GM21737 (cell line): ENCODE results near the gene CCNL1.
"Not testable (repeated sequence)": the region's sequence is repeated elsewhere in the genome, so short reads cannot be mapped to it uniquely, and the experiment has no call there.

Experiments used
- ATAC-seq: cut with Tn5 transposase; IDR thresholded peaks from one replicate; pipeline ENCODE4 v1.9.1; 2021; ENCODE audit warnings: mild to moderate bottlenecking, moderate library complexity; ENCODE audit not compliant: unreplicated experiment

Gene CCNL1

DNA sequence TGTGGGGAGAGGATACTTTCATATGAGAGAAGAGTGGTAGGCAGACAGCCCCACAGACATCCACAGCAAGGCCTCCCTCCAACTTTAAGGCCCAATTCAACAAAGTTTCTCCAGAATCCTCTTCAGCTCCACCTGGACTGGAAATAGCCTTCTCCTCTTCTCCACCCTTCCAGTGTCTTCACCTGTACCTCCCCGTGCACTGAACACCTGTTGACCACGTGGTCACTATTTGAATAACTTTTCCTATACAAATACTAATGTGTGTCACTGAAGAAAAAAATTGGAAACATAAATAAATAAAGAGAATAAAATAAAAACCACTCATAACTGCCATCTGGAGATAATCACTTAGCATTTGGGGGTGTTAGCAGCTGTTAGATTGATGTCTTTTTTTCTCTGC lies 52.9 kb downstream of the CCNL1 start:
- ATAC-seq, result no peak

DNA sequence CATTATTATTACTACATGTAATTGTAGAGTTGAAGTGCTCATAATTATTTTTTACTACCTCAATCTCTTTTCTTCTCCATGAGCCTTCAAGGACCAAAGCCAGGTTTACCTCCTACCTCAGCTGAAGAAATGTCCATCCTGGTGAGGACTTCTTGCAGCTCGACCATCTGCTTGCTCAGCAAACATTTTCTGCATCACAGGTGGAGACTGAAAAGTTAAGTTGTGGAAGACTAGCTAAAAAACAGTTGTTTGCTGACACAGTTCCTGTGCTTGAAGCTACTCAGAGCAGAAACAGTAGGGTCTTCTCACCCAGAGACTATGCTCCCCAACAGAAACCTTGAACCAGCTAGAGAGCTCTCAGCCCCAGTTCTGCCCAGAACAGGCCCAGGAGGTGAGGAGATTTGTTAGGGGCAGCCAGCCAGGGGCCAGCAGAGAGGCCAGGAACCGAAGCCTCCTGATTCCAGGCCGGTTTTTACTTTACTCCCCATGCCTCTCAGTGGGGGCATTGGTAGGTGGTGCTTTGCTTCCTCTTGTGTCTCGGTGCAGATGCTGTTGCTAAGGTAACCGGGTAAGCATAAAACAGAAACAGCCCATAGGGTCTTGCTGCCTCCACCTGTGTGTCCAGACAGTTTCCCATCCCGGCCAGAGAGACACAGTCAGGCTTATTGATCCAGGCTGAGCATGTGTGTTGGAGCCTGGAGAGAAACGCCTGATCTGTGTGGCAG lies 54.9 kb downstream of the CCNL1 start:
- peak; percentile 53 for ATAC-seq

DNA sequence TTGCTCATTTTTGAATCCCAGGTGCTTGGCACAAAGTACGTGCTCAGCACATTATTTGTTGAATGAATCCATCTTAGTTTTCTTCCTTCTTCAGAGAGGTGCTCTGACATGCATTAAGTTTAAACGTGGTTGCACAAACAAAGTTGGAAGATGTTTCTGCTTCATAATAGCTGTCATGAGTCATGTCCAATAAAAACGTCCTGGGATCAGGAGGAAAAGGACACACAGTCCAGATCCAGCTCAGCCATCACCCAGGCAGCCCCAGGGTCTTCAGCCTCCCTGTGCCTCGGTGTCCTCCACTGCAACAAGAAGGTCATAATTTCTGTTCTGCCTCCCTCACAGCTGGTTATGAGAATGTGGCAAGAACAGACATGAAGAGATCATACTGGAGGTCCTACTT lies 55.4 kb downstream of the CCNL1 start:
- ATAC-seq, result no peak

DNA sequence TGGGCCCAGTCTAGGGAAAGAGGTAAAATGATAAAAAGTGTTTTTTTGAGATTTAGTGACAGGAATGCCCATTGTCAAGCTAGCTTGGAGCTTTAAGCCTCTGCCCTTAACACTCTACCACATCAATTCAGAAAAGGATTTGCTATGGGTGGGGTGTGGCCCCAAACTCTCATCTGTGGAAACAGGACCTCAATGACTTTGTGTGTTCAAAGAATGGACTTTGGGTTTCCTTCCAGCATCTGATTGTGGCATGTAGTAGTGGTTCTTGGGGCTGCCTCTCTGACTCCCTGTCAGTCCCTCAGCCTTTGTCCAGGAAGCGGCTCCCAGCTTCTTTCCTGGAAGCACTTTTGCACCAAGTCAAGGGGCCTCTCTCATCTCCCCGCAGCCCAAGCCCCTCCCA lies 56.1 kb downstream of the CCNL1 start:
- peak; percentile 3 for ATAC-seq

- peak; percentile 91 for ATAC-seq
These were observed 56.7 kb downstream of the CCNL1 start for GRCh38 chr3:157103280-157103679.

DNA sequence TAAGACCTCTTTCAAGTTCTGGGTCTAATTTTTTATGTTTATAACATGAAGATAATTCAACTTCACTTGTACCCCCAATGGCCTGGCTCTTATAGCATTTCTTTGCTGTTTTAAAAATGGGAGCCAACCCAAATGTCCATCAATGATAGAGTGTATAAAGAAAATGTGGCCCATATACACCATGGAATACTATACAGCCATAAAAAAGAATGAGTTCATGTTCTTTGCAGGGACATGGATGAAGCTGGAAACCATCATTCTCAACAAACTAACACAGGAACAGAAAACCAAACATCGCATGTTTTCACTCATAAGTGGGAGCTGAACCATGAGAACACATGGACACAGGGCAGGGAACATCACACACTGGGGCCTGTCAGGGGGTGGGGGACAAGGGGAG lies 57.4 kb downstream of the CCNL1 start:
- not testable (repeated sequence) for ATAC-seq

DNA sequence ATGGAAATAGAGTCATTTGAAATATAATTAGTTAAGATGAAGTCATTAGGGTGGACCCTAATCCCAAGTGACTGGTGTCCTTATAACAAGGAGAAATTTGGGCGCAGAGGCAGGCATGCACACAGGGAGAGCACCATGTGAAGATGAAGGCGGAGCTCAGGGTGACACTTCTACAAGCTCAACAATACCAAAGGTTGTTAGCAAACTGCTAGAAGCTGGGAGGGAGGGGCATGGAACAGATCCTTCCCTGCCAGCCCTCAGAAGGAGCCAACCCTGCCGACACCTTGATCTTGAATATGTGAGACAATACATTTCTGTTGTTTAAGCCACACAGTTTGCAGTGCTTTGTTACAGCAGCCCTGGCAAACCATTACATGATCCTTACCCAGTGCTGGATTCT lies 57.8 kb downstream of the CCNL1 start:
- no peak for ATAC-seq

GRCh38 chr3:157101486-157101885 lies 58.5 kb downstream of the CCNL1 start:
- ATAC-seq, result no peak

- no peak for ATAC-seq
These were observed 59.1 kb downstream of the CCNL1 start for GRCh38 chr3:157100608-157101396.

GRCh38 chr3:157100096-157100477 lies 59.9 kb downstream of the CCNL1 start:
- no peak for ATAC-seq

GRCh38 chr3:157099326-157100095 lies 60.4 kb downstream of the CCNL1 start:
- no peak for ATAC-seq

DNA sequence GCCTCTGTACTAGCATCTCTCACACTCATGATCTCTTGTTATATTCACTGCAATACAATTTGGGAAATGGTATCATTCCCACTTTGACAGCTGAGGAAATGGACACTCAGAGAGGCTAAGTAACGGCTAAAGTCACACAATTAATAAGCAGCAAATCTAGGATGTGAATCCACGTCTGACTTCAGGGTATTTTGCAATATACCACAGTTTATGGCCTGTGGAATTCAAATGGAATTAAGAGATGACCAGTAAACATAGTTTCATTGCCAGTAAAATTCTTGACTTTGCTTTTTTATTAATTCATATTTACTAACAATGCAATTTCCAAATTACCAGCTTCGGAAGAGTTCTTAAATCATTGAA lies 61.1 kb downstream of the CCNL1 start:
- ATAC-seq, result no peak

DNA sequence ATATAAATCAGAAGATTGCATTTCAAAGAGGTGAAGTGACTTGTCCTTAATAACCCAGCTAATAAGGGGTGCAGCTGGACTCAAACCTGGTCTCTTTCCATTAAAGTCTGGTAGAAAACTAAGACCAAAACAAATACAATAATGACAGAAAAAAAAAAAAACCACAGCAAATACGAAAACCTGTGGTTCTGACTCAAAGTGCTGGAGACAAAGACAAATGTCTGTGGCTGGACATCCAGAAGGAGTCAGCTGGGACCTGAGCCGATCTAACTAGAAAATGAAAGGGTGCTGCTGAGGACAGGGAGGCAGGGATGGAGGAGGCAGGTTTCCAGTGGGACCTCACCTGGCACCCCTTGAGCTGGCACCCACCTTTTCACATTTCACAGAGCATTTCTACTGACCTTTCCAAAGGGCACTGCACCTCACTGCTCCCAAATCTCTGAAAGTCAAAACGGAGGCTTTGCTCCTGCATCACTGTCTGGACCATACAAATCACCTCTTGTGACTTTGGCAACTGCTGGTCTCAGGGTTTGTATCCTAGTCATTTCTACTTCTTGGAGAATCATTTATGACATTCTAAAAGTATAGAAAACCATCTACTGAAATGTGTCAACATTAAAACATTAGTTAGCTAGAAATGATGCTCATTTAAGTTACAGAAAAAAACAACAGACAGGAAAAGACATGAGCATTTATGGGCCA lies 61.7 kb downstream of the CCNL1 start:
- ATAC-seq, result no peak
